CD4-positive, alpha-beta T cell treated with Interleukin-21 for 1 hour (primary cell): ENCODE results near the gene GPS2.

Source experiments
- DNase-seq: peaks from one replicate; pipeline ENCODE4 v3.0.0-alpha.2; 2020

GPS2 gene

DNA sequence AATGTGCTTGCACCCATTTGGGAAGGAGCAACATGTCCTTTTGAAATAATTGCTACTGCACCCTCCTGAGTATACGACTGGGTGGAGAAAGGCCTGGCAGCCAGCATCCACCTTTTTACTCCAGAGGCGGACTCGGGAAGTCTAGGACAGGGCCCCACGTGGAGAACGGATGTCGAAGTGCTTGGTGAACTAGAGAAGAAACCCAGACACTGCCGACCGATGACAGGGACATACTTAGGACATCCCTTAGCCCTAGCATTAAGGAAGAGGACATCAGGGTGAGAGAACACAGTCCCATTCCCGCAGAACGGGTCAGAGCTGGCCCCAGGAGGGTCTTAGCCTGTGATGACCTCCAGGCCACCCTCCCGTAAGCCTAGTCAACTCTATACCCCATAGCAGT, 24.5 kb downstream of the GPS2 start:
- no peak for DNase-seq

DNA sequence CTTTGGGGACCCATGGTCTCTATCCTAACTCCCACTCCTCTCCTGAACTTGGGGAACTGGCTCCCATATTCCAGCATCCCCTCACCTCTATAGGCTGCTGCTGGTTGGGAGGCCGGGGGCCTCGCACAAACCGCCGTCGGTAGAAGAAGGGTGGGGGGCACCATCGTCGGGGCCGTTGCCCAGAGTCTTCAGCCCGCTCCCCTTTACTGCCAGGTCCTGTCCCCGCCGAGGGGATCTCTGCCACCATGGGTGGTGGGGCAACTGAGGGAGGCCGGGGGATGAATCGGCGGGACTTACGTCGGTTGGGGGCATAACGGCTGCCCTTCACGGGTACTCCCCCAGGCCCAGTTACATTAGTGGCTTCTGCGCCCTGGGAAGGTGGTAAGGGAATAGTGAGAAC, 25.0 kb downstream of the GPS2 start:
- no peak for DNase-seq

DNA sequence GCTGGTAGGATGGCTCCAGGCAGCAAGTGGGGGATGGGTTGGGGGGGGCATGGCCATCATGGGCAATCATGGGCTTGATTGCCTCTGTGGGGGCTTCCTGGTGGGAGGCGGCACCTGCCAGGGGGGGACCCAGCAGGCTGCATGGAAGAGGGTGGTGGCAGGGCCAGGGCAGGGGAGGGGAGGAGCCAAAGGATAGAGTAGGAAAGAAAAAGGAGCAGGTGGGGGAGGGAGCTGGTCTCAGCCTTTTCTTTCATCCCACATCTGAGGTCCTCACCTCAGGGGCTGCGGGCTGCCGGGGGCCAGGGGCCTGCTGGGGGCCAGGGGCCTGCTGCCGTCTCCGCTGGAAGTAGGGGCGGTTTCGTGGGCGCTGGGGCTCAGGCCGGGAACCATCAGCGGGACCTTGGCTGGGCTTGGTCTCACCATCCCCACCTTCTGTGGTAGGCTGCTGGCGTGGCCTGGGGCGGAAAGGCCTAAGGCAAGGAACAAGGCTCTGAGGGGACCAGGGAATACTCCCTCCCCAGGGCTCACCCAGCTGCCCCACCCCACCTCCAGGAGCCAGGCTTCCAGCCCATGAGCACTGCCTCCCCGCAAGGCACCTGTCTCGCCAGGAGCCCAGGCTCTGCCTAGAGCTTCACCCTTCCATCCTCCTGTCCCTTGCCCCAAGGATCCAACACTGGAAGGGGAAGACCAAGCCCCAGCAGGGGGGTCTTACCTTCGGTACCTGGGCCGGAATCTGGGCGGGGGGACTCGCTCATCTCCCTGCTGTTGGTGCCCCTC, 25.7 kb downstream of the GPS2 start:
- DNase-seq, result no peak

DNA sequence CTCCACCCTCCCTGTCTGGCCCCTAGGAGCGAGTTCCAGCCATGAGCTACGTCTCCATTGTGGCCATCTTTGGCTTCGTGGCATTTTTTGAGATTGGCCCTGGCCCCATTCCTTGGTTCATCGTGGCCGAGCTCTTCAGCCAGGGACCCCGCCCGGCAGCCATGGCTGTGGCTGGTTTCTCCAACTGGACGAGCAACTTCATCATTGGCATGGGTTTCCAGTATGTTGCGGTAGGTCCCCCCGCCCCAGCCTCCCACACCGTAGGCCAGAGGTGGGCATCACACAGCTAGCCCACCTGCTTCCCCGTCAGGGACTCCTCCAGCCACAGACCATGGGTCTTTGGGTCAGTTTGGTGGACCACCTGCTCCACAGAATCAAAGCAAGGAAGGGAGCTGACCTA, 29.5 kb downstream of the GPS2 start:
- no peak for DNase-seq

DNA sequence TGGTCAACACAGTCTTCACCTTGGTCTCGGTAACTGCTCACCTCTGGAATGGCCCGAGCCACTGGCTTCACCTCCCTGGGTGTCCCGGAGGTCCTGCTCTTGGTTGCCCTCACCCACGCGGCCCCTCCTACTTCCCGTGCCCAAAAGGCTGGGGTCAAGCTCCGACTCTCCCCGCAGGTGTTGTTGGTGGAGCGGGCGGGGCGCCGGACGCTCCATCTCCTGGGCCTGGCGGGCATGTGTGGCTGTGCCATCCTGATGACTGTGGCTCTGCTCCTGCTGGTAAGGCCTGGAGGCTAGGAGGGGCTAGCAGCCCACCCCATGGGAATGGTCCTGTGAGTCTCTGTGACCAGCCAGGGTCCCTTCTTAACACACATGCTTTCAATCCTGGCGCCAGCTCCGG, 30.2 kb downstream of the GPS2 start:
- DNase-seq, result no peak

DNA sequence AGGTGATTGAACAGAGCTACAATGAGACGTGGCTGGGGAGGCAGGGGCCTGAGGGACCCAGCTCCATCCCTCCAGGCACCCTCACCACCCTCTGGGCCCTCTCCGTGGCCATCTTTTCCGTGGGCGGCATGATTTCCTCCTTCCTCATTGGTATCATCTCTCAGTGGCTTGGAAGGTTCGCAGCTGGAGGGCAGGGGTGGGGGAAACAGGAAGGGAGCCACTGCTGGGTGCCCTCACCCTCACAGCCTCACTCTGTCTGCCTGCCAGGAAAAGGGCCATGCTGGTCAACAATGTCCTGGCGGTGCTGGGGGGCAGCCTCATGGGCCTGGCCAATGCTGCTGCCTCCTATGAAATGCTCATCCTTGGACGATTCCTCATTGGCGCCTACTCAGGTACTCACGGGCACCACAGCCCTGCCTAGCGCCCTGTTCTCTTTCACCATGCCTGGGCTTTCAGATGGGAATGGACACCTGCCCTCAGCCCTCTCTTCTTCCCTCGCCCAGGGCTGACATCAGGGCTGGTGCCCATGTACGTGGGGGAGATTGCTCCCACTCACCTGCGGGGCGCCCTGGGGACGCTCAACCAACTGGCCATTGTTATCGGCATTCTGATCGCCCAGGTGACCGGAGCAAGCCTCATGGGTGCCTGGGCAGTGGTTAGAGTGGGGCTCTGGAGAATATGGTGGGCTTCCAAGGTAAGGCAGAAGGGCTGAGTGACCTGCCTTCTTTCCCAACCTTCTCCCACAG, 31.5 kb downstream of the GPS2 start:
- no peak for DNase-seq

DNA sequence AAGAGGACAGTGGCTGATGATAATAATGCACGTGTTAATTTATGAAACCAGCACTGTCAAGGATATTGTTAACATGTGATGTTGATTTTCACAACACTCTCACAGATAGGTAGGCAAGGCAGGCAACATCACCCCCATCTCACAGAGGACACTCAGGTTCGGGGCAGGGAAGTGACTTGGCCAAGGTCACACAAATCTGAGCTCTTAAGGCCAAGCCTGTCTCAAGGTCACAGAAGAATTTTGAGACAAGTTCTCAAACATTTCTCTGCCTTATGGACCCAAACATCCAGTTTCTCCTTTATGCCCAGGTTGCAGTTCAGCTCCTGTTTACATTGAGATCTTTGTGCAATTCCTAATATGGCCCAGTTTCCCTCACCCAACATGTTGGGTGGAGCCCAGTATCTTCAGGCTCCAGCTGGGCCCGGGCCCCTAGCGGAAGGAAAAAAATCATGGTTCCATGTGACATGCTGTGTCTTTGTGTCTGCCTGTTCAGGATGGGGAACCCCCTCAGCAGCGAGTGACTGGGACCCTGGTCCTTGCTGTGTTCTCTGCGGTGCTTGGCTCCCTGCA, 32.3 kb downstream of the GPS2 start:
- DNase-seq, result no peak

DNA sequence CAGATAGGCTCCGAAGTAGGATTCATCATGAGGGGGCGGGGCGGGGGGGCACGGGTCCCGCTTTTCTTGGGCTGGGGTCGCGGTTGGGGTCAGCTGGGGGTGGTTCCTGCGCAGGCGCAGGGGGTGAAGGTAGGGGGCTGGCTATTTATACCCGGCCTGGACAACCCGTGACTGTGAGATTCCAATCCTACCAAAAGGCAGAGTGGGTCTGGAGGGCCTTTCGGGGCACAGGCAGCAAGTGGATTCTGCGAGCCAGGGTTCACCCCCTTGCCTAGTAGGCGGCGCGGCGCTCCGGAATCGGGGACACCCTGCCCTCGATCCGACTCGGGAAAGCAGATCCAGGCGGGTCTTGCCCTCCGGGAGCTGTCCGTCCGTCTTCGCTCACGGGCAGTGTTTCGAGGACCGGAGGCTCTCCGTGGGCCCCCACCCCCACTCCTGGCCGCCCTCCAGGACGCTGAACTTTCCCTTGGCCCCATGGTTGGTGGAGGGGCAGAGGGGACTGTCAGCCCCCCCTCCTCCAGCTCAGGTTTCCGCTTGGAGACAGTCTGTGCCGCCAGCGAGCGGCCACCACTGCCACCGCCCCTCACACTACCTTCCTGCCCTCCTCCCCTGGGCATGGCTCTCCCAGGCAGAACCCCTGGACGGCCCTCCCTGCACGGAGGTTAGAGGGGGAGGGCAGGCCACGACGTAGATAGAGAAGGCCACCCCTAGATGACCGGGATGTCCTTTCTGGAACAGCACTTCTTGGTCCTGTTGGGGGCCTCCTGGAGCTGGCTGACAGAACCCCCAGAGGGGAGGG, 33.0 kb downstream of the GPS2 start:
- no peak for DNase-seq

DNA sequence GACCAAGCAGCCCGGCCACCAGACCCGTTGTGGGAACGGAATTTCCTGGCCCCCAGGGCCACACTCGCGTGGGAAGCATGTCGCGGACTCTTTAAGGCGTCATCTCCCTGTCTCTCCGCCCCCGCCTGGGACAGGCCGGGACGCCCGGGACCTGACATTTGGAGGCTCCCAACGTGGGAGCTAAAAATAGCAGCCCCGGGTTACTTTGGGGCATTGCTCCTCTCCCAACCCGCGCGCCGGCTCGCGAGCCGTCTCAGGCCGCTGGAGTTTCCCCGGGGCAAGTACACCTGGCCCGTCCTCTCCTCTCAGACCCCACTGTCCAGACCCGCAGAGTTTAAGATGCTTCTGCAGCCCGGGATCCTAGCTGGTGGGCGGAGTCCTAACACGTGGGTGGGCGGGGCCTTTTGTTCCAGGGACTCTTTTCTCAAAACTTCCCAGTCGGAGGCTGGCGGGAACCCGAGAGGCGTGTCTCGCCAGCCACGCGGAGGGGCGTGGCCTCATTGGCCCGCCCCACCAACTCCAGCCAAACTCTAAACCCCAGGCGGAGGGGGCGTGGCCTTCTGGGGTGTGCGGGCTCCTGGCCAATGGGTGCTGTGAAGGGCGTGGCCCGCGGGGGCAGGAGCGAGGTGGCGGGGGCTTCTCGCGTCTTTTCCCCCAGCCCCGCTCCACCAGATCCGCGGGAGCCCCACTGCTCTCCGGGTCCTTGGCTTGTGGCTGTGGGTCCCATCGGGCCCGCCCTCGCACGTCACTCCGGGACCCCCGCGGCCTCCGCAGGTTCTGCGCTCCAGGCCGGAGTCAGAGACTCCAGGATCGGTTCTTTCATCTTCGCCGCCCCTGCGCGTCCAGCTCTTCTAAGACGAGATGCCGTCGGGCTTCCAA, 33.8 kb downstream of the GPS2 start, which contains the start of gene SLC2A4:
TSS of gene SLC2A4 (plus strand) at position 645 of the 879 bp plus-strand sequence. CDS start at position 862, 217 bp downstream.
- DNase-seq, result peak; percentile 90

DNA sequence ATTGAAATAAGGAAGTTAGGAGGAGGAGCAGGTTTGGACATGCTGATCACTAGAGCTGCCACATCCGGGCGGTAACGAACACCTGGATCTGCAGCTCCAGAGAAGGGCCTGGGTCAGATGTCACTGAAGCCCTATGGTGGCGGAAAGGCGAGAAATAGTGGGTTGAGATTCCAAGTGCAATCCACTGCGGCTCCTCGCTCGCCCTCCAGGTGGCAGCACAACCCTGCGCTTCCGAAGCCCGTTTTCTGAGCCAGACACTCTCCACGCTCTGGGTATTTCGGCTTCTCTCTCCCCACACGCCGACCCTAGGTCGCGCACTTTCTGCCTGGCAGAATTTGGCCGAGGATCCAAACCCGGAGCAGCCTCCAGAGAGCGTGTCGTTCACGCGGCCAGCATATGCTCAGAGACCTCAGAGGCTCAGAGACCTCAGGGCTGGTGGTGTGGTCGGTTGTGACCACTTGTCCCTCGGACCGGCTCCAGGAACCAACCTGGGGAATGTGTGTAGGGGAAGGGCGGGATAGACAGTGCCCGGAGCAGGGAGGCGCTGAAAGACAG, 34.6 kb downstream of the GPS2 start:
- DNase-seq, result peak; percentile 88

DNA sequence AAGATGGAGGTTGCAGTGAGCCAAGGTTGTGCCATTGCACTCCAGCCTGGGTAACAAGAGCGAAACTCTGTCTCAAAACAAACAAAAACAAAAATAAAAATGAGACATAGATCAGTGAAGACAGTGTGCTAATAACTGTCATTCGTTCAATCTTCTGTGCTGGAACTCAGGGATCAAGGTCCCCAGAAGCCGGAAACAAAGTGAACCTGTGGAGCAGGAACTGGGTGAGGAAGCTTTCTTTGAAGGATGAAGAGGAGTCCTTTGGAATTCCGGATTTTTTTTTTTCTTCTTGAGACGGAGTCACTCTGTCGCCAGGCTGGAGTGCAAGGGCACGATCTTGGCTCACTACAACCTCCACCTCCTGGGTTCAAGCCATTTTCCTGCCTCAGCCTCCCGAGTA, 35.7 kb downstream of the GPS2 start:
- DNase-seq, result no peak

DNA sequence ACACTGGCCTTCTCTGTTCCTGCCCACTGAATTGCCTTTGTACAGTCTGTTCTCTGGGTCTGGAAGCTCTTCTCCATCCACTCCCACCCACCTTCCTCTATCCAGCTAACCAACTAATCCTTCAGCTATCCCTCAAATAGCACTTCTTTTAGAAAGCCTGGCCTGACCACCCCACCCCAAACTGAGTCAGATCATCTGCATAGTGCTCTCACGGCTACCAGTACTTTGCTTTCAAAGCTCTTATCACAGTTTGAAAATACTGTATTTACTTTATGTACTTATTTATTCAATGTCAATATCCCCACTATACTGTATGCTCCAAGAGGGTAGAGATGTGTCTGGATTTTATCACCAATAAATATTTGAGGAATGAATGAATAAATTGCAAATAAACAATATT, 48.4 kb downstream of the GPS2 start:
- DNase-seq, result no peak

DNA sequence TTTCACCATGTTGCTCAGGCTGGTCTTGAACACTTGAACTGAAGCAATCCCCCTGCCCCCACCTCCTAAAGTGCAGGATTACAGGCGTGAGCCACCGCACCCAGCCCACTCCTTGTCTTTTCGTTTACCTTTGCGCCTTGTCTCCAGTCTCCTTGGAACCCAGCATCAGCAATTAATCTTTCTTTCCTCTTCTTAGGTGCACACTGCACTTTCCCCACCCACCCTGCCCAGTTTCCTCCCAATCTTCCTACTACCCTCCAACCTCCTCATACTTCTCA, 51.4 kb downstream of the GPS2 start:
- no peak for DNase-seq

DNA sequence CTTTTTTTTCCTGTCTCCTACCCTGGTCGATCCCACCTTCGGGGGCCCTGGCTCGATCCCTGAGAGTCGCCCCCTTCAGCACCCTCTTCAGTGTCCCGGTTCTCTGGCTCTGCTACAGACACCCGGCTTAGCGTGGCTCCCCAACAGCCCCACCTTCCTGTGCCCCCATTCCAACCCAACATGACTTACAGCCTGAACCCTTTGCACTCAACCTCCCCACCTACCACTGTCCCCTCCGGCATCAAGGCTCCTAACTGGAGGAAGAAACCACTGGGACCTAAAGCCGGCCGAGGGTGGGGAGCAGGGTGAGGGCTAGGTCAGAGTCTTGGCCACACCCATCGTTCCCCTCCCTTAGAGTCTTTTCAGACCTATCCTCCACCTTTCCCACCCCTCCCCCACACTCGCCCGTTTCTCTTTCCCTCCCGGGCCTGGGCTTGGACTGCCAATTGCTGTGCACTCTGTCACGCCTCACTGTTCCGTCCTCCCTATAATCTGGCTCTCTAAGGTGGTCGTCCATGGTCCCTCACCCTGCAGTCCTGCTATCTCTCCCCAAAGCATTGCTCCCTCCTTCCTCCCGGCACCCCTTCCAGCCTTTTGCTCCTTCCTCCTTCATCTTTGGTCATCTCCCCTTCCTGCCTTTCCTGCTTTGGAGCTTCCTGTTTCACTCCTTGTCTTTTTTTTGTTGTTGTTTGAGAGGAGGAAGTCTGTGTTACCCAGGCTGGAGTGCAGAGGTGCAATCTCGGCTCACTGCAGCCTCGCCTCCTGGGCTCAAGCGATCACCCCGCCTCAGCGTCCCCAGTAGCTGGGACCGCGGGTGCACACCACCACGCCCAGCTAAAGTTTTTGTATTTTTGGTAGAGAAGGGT, 52.0 kb downstream of the GPS2 start:
- no peak for DNase-seq
